ENCODE data around the gene SLC41A2. TPM values are rescaled to one million over a fixed set of nuclear protein-coding genes. Genes with fewer than 3 reads are reported as not detected.

Gene SLC41A2
- total RNA-seq, 2 experiments from 2014 or later: 8.0 to 8.1 TPM

DNA sequence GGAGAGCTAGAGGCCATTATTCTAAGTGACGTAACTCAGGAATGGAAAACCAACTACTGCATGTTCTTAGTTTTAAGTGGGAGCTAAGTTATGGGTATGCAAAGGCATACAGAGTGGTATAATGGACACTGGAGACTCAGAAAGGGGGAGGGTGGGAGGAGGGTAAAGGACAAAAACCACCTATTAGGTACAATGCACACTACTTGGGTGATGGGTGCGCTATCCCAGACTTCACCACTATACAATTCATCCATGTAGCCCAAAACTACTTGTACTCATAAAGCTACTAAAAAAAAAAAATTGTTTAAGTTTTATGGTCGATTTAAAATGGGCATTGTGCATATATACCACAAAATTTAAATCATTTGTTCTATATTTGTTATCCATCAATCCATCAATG lies 24.3 kb downstream of the SLC41A2 start:
- no peaks in the 10 kb centered on the region for H3K36me3 Mint-ChIP-seq (ENCODE audit: low read depth)
- DNase-seq: no peak
- POLR2A ChIA-PET: no interaction called here
- H3K9me3 Mint-ChIP-seq: no peaks in the 10 kb centered on the region
- H3K4me1 Mint-ChIP-seq: peaks cover 23% of the 10 kb centered on the region
- H3K4me3 Mint-ChIP-seq: no peak overlapping the region
- CTCF ChIA-PET: no interaction called here
- no peaks in the 10 kb centered on the region for H3K27me3 Mint-ChIP-seq
- H3K27ac Mint-ChIP-seq: no peak overlapping the region

DNA sequence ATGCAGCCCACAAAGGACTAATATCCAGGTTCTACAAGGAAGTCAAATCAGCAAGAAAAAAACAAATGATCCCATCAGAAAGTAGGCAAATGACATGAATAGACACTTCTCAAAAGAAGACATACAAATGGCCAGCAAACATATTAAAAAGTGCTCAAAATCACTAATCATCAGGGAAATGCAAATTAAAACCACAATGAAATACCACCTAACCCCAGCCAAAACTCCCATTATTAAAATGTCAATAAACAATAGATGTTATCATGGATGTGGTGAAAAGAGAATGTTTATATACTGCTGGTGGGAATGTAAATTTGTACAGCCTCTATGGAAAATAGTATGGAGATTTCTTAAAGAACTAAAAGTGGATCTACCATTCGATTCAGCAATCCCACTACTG lies 25.0 kb downstream of the SLC41A2 start:
- no peak for DNase-seq
- no peak overlapping the region for H3K27ac Mint-ChIP-seq
- no peaks in the 10 kb centered on the region for H3K9me3 Mint-ChIP-seq
- H3K36me3 Mint-ChIP-seq (ENCODE audit: low read depth): no peaks in the 10 kb centered on the region
- ChIA-PET POLR2A (no interaction called here), CTCF (no interaction called here)
- H3K27me3 Mint-ChIP-seq: no peaks in the 10 kb centered on the region
- no peak overlapping the region for H3K4me3 Mint-ChIP-seq
- peaks cover 23% of the 10 kb centered on the region for H3K4me1 Mint-ChIP-seq

DNA sequence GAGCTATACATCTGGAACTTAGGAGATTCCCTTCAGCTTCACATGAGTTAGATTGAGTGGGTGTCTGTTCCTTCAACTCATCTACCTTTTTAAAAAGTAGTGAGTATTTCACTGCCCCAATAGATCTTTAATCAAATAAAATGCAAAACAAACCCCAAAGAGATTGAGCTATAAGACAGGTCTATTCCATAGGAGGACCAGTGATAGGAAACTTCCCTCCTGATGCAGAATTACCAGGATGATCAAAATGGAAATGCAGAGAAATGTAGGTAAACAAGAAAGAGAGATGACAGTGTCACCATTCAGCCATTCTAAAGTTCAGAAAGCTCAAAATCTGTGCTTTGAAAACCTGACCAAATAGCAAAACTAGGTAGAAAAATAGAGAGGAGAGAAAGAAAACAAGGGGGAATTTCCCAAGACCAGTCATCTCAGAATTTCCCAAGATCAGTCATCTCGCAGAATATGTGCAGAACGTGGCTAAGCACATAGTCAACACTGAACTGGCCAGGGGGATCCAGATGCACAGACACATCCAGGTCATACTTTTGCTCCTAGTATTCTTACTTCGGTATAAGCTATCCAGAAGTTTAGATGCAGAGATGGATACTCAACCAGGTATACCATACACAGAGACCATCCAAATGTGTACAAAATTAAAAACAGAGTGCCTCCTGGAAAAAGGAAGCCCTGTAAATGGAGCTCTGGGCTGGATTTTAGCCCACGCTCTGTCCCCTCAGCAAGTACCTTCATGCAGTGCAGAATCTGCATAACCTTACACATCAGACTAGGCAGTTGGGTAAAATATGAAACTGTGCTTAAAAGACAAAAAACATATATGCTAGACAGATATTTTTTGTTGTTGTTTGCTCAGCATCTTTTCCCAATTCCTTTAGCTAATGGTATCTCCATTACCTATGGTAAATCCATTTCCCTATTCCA lies 27.4 kb downstream of the SLC41A2 start:
- peak overlapping the region; percentile 63 for H3K27ac Mint-ChIP-seq
- POLR2A ChIA-PET: no interaction called here
- H3K4me3 Mint-ChIP-seq: no peak overlapping the region
- CTCF ChIA-PET: interaction anchor here (0.5 to 1.3 kb wide), 2 partner anchors 28 to 755 kb away, joined by 3 to 4 read pairs; no protein-coding TSS in a partner anchor
- peaks cover 23% of the 10 kb centered on the region for H3K4me1 Mint-ChIP-seq
- no peaks in the 10 kb centered on the region for H3K27me3 Mint-ChIP-seq
- no peaks in the 10 kb centered on the region for H3K36me3 Mint-ChIP-seq (ENCODE audit: low read depth)
- no peaks in the 10 kb centered on the region for H3K9me3 Mint-ChIP-seq
- peak; percentile 30 for DNase-seq

DNA sequence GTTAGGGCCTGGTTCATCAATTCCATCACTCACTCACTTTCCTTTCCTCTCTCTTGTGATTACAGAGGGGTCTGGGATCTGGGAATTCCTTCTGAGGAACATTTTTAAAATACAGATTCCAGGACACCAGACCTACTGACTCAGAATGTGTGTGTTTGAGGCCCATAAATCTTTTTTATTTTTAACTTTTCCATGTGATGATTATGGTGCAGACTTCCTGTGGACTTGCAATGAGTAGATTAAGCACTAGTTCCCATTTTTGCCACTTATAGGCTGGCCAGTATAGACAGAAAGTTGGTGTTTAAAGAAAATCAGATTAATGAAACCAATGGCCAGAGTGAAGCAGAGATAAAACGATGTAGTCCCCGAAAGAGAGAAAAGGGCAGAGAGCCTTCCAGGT lies 28.1 kb downstream of the SLC41A2 start:
- Mint-ChIP-seq H3K27ac (peak overlapping the region; percentile 63), H3K9me3 (no peaks in the 10 kb centered on the region), H3K36me3 (ENCODE audit: low read depth) (no peaks in the 10 kb centered on the region), H3K4me3 (no peak overlapping the region), H3K27me3 (no peaks in the 10 kb centered on the region), H3K4me1 (peaks cover 23% of the 10 kb centered on the region)
- ChIA-PET POLR2A (no interaction called here), CTCF (no interaction called here)
- no peak for DNase-seq

DNA sequence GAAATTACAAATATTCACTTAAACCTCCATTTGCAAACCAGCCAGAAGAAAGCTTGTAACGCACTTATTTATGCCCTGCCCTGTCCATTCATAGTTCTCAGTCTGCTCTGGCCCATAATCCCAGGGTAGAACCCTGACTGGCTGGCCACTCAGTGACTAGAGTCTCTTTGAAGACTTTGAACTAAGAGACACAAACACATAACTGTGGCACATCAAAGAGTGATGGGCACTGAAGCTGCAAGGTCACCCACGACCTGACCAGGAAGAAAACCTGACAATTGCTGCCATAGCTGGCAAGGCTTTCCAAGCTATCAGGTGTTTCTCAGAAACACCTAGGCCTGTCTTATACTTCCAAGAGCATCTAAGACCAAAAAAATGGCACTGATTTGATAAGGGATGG lies 28.7 kb downstream of the SLC41A2 start:
- no peaks in the 10 kb centered on the region for H3K27me3 Mint-ChIP-seq
- no peaks in the 10 kb centered on the region for H3K36me3 Mint-ChIP-seq (ENCODE audit: low read depth)
- no peak overlapping the region for H3K4me3 Mint-ChIP-seq
- CTCF ChIA-PET: no interaction called here
- DNase-seq: no peak
- H3K27ac Mint-ChIP-seq: no peak overlapping the region
- peaks cover 23% of the 10 kb centered on the region for H3K4me1 Mint-ChIP-seq
- POLR2A ChIA-PET: no interaction called here
- H3K9me3 Mint-ChIP-seq: no peaks in the 10 kb centered on the region

DNA sequence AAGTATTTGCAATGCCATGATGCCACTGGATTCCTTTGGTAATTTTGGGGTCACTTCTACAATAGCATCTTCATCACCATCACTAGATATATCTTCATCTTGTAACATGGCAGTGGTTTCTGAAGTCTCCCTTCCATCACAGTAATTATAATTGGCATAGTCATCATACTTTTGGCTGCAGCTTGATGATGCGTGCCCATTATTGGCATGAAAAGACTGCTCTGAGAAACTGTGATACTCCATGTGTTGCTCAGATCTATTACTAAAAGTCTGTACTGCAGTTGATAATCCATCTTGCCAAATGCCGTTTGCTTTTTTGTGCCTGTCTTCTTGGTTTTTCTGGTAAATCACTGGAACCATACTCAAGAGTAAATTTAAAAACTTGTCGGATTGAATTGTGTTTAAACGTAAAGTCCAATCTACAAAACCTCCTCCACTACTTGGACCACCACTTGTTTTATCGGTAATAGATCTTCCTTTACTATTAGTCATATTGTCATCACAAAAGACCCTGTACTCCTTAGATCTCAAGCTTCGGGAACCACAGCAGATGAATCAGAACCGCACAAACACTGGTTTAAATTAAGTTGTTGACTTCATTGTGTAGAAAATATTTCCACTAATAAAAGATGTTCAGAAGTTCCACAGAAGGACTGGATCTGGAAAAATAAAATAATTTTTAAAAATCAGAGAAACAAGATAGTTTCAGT lies 29.9 kb downstream of the SLC41A2 start:
- CTCF ChIA-PET: no interaction called here
- Mint-ChIP-seq H3K4me1 (peaks cover 23% of the 10 kb centered on the region), H3K27ac (no peak overlapping the region), H3K27me3 (no peaks in the 10 kb centered on the region), H3K36me3 (ENCODE audit: low read depth) (no peaks in the 10 kb centered on the region), H3K9me3 (no peaks in the 10 kb centered on the region), H3K4me3 (no peak overlapping the region)
- DNase-seq: no peak
- POLR2A ChIA-PET: no interaction called here

DNA sequence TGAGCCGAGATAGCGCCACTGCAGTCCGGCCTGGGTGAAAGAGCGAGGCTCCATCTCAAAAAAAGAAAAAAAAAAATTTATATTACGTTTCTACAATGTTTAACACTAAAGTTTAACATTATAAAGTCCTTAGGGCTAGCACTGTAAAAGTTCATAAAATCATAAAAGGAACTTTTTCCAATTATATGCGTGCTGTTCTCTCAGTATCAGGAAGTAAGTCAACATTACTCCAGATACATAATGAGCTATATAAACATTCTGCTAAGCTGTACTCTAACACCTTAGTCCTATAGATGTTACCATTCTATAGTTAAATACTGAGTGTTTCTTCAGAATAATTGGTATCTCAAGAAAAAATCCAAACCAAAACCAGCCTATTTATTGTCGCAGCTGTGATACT lies 32.6 kb downstream of the SLC41A2 start:
- Mint-ChIP-seq H3K27me3 (no peaks in the 10 kb centered on the region), H3K36me3 (ENCODE audit: low read depth) (peaks cover 9% of the 10 kb centered on the region), H3K4me3 (no peak overlapping the region), H3K9me3 (peaks cover 7% of the 10 kb centered on the region), H3K4me1 (peaks cover 10% of the 10 kb centered on the region), H3K27ac (no peak overlapping the region)
- ChIA-PET POLR2A (no interaction called here), CTCF (interaction anchor here (0.7 kb wide), 1 partner anchor 10 kb away, joined by 3 read pairs; no protein-coding TSS in a partner anchor)
- no peak for DNase-seq

DNA sequence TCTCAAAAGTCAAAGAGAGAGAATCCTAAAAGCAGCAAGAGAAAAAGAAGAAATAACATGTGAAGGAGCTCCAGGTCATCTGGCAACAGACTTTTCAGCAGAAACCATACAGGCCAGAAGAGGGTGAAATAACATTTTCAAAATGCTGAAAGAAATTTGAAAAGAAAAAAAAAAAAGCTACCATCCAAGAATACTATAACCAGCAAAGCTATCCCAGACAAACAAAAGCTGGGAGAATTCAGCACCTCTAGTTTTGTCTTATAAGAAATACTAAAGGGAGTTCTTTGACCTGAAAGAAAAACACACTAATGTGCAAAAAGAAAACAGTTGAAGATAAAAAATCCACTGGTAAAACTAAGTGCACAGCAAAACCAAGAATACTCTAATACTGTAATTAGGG lies 36.8 kb downstream of the SLC41A2 start:
- no peak overlapping the region for H3K27ac Mint-ChIP-seq
- CTCF ChIA-PET: no interaction called here

DNA sequence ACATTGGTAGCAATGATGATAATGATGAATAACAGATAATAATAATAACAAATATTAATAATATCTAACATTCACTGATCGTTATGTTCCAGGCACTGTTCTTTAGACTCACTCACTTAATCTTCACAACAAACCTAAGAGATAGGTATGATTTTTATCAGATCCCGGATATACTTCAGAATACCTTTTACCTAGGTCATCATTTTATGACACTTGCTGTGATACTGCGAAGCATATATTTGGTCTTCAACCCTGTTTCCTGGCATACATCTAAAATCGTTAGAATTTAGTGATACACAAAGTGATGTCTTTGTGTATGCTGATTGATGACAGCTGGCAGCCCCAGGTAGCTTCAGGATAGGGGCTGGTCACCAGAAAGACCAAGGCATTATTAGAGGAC lies 46.1 kb downstream of the SLC41A2 start:
- H3K27me3 Mint-ChIP-seq: peaks cover 2% of the 10 kb centered on the region
- no peak for DNase-seq
- no peaks in the 10 kb centered on the region for H3K9me3 Mint-ChIP-seq
- H3K4me3 Mint-ChIP-seq: no peak overlapping the region
- CTCF ChIA-PET: no interaction called here
- no peak overlapping the region for H3K27ac Mint-ChIP-seq
- POLR2A ChIA-PET: no interaction called here
- no peaks in the 10 kb centered on the region for H3K4me1 Mint-ChIP-seq
- H3K36me3 Mint-ChIP-seq (ENCODE audit: low read depth): no peaks in the 10 kb centered on the region

More for the DNA sequence above, 36.8 kb downstream of the SLC41A2 start:
- no peaks in the 10 kb centered on the region for H3K4me1 Mint-ChIP-seq
- peaks cover 7% of the 10 kb centered on the region for H3K9me3 Mint-ChIP-seq
- no peaks in the 10 kb centered on the region for H3K27me3 Mint-ChIP-seq
- DNase-seq: no peak
- H3K36me3 Mint-ChIP-seq (ENCODE audit: low read depth): peaks cover 9% of the 10 kb centered on the region
- no peak overlapping the region for H3K4me3 Mint-ChIP-seq
- POLR2A ChIA-PET: no interaction called here

DNA sequence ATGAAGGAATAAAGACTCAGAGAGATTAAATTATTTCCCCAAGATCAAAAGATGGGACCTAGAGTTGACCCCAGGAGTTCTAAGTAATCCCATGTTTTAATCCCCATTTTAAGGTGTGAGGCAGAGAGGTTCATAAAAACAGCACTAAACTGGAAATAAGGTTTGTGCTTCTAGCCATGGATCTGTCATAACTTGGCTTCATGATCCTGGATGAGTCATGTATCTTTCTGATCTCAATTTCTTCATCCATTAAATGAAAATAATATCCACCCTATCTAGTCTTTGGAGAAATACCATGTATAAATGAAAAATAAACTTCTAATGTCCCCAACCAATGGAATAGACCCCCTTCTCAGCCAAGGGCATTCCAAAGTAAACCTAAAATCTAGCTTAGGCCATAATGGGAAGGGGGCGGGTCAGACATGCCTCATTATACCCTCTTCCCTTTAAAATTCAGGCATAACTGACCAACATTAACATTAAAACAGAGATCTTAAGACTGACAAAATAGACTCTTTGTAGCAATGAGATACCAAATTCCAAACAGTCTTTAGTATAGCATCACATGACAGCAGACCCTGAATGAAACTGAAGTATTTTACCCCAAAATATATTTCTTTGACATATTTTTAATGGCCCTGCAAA lies 47.8 kb downstream of the SLC41A2 start:
- ChIA-PET POLR2A (no interaction called here), CTCF (no interaction called here)
- Mint-ChIP-seq H3K27ac (no peak overlapping the region), H3K4me3 (no peak overlapping the region), H3K36me3 (ENCODE audit: low read depth) (no peaks in the 10 kb centered on the region), H3K9me3 (no peaks in the 10 kb centered on the region), H3K4me1 (no peaks in the 10 kb centered on the region), H3K27me3 (peaks cover 2% of the 10 kb centered on the region)
- no peak for DNase-seq

DNA sequence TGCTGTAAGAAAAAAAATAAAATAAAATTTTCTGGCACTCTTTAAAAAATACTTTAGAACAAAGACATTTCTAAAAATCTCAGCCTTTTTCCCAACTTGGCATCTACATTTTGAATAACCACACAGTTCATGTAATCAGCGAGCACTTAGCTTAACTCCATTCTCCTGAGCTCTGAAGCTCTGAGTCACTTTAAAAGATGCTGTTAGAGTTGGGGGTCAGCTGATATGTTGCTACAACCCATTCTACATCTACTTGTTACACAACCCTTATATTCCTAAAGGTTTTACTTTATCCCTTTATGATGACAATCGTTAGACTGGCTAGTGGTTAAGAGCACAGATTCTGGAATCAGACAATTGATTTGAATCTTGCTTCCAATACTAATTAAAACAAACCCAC lies 48.3 kb downstream of the SLC41A2 start:
- no peak for DNase-seq
- CTCF ChIA-PET: no interaction called here
- Mint-ChIP-seq H3K4me3 (no peak overlapping the region), H3K4me1 (no peaks in the 10 kb centered on the region), H3K36me3 (ENCODE audit: low read depth) (no peaks in the 10 kb centered on the region), H3K9me3 (no peaks in the 10 kb centered on the region), H3K27me3 (peaks cover 2% of the 10 kb centered on the region), H3K27ac (no peak overlapping the region)
- POLR2A ChIA-PET: no interaction called here
